Measurements from ENCODE around the gene CCSAP.

DNA sequence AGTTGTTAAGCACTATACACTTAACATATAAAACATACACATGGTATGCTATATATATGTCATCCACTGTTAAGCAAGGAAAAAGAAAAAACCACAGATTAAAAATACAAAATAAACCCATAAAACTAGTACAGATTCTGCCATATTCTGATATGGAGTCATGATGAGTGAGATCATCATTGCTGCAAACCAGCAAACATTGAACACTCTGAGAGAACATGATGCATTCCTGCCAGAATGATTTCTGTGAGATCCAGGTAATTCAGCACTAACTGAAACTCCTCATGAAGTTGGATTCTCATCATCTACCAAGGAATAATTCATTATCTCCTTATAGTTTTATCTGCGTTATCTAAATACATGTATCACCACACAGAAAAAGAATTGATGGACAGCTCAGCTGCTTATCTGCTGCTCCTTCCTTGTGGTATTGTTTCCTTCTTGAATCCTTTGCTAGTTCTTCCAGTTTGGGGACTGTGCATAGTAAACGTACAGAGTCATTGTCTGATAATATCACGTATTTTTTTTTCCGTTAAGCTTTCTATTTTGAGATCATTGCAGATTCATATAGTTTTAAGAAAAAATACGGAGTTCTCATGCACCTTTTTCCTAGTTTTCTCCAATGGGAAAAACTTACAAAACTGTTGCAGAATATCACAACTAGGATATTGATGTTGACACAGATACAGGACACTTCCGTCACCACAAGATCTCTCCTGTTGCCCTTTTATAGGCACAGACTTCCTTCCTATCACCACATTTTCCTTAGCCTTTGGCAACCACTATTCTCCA, 62.6 kb downstream of the CCSAP start:
- TF ChIP-seq CTCF (IDR thresholded peaks at IDR 0.05) = no peak
- TF ChIP-seq EP300 (IDR thresholded peaks at IDR 0.05) = no peak
- no peak for TF ChIP-seq POLR2A (IDR thresholded peaks at IDR 0.05)

All from tibial nerve (tissue), 4 donors.